Measurements from ENCODE around the gene RHBDL1. TPM values are rescaled to one million over a fixed set of nuclear protein-coding genes. Genes with fewer than 3 reads are reported as not detected.

The RHBDL1 gene
- total RNA-seq, 1 donor from 2014 or later = 0.24 TPM

GRCh38 chr16:660132-660458, 15.4 kb upstream of the RHBDL1 start:
- intact Hi-C loops (cut with micrococcal nuclease) = loop anchor here (1.0 to 2.0 kb wide), 6 partner anchors 11 to 267 kb away; partner anchors contain the start of genes METTL26 and WDR90
- peaks cover 7% of the 10 kb centered on the region for H3K4me1 Mint-ChIP-seq
- POLR2A ChIA-PET = interaction anchor here (0.6 to 1.9 kb wide), 3 partner anchors 20 to 24 kb away, joined by 4 to 11 read pairs (median 6); partner anchors contain the start of genes METTL26 and STUB1
- no peaks in the 10 kb centered on the region for H3K27me3 Mint-ChIP-seq
- TF ChIP-seq, protein P1, sequence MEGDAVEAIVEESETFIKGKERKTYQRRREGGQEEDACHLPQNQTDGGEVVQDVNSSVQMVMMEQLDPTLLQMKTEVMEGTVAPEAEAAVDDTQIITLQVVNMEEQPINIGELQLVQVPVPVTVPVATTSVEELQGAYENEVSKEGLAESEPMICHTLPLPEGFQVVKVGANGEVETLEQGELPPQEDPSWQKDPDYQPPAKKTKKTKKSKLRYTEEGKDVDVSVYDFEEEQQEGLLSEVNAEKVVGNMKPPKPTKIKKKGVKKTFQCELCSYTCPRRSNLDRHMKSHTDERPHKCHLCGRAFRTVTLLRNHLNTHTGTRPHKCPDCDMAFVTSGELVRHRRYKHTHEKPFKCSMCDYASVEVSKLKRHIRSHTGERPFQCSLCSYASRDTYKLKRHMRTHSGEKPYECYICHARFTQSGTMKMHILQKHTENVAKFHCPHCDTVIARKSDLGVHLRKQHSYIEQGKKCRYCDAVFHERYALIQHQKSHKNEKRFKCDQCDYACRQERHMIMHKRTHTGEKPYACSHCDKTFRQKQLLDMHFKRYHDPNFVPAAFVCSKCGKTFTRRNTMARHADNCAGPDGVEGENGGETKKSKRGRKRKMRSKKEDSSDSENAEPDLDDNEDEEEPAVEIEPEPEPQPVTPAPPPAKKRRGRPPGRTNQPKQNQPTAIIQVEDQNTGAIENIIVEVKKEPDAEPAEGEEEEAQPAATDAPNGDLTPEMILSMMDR (IDR thresholded peaks at IDR 0.05) = no peak
- no peaks in the 10 kb centered on the region for H3K36me3 Mint-ChIP-seq (ENCODE audit: low read depth)
- no peaks in the 10 kb centered on the region for H3K9me3 Mint-ChIP-seq
- no peak overlapping the region for H3K4me3 Mint-ChIP-seq
- ATAC-seq (ENCODE audit: low read depth) = no peak
- no peak overlapping the region for H3K27ac Mint-ChIP-seq
- CTCF ChIA-PET = no interaction called here
- DNase-seq = no peak

DNA sequence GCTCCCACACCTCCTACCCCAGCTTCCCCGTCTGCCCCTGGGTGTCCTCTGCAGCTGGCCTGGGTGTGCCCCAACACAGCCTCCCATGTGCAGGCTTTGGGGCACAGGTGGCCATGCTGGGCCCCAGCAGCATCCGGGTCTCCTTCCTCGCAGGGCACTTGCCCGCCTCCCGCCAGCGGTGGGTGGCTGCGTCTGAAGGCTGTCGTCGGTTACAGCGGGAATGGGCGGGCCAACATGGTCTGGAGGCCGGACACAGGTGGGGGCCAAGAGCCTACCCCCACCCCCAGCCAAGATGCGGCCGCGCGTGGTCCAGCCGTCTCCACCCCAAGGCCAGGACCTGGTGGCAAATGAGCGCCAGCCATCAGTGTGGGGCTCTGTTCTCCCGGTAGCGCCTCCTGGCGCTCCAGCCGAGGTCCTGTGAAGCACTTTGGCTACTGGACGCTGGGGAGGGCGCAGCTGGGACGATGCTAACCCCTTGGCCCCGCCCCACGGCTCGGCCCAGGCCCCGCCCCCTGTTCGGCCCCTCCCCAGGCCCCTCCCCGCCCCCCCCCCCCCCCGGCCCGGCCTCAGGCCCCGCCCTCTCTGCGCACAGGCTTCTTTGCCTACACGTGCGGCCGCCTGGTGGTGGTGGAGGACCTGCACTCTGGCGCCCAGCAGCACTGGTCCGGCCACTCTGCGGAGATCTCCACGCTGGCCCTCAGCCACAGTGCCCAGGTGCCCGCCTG, 14.8 kb upstream of the RHBDL1 start:
- POLR2A ChIA-PET = interaction anchor here (1.4 to 1.9 kb wide), 2 partner anchors 20 to 24 kb away, joined by 4 to 11 read pairs; partner anchors contain the start of genes METTL26 and STUB1
- CTCF ChIA-PET = no interaction called here
- H3K4me1 Mint-ChIP-seq = peaks cover 7% of the 10 kb centered on the region
- H3K27me3 Mint-ChIP-seq = no peaks in the 10 kb centered on the region
- TF ChIP-seq, protein P1 (IDR thresholded peaks at IDR 0.05) = no peak
- H3K9me3 Mint-ChIP-seq = no peaks in the 10 kb centered on the region
- H3K27ac Mint-ChIP-seq = no peak overlapping the region
- peak overlapping the region; percentile 55 for H3K4me3 Mint-ChIP-seq
- peak; percentile 61 for DNase-seq
- H3K36me3 Mint-ChIP-seq (ENCODE audit: low read depth) = no peaks in the 10 kb centered on the region
- peak; percentile 91 for ATAC-seq (ENCODE audit: low read depth)
- intact Hi-C loops (cut with micrococcal nuclease) = loop anchor here (1.0 to 2.0 kb wide), 6 partner anchors 11 to 268 kb away; partner anchors contain the start of genes METTL26 and WDR90

GRCh38 chr16:661184-661821, 14.2 kb upstream of the RHBDL1 start:
- Mint-ChIP-seq H3K9me3 (no peaks in the 10 kb centered on the region), H3K4me3 (peak overlapping the region; percentile 19), H3K36me3 (ENCODE audit: low read depth) (no peaks in the 10 kb centered on the region), H3K27ac (no peak overlapping the region), H3K27me3 (no peaks in the 10 kb centered on the region), H3K4me1 (peaks cover 7% of the 10 kb centered on the region)
- TF ChIP-seq, protein P1 (IDR thresholded peaks at IDR 0.05) = no peak
- intact Hi-C loops (cut with micrococcal nuclease) = loop anchor here (2.0 kb wide), 4 partner anchors 17 to 269 kb away; partner anchors contain the start of gene METTL26
- no peak for DNase-seq
- ChIA-PET POLR2A (interaction anchor here (1.4 to 1.9 kb wide), 2 partner anchors 19 to 25 kb away, joined by 4 to 11 read pairs; partner anchors contain the start of genes METTL26 and STUB1), CTCF (no interaction called here)
- ATAC-seq (ENCODE audit: low read depth) = no peak

GRCh38 chr16:662095-662494, 13.4 kb upstream of the RHBDL1 start:
- Mint-ChIP-seq H3K27me3 (no peaks in the 10 kb centered on the region), H3K9me3 (no peaks in the 10 kb centered on the region), H3K36me3 (ENCODE audit: low read depth) (no peaks in the 10 kb centered on the region), H3K27ac (no peak overlapping the region), H3K4me1 (peaks cover 7% of the 10 kb centered on the region), H3K4me3 (no peak overlapping the region)
- intact Hi-C loops (cut with micrococcal nuclease) = no loop called here
- ChIA-PET POLR2A (no interaction called here), CTCF (no interaction called here)
- DNase-seq = no peak
- no peak for ATAC-seq (ENCODE audit: low read depth)
- TF ChIP-seq, protein P1 (IDR thresholded peaks at IDR 0.05) = no peak

GRCh38 chr16:662597-662996, 12.9 kb upstream of the RHBDL1 start:
- Mint-ChIP-seq H3K27me3 (no peaks in the 10 kb centered on the region), H3K4me1 (peaks cover 11% of the 10 kb centered on the region), H3K36me3 (ENCODE audit: low read depth) (no peaks in the 10 kb centered on the region), H3K27ac (no peak overlapping the region), H3K4me3 (no peak overlapping the region), H3K9me3 (no peaks in the 10 kb centered on the region)
- DNase-seq (no peak), ATAC-seq (ENCODE audit: low read depth) (no peak)
- TF ChIP-seq, protein P1 (IDR thresholded peaks at IDR 0.05) = no peak
- intact Hi-C loops (cut with micrococcal nuclease) = no loop called here
- CTCF ChIA-PET = no interaction called here
- POLR2A ChIA-PET = no interaction called here

Data from activated B cell treated with CpG ODN at 0.5 μM for 24 hours (primary cell).